Cardiac fibroblast (primary cell): ENCODE data around the gene ATP8A2.

Experiments used
- DNase-seq, 2 donors: peaks; one replicate each; pipeline versions ENCODE4 v3.0.0 to v3.0.0-alpha.2; 2010; ENCODE audit warnings: low read depth in 2 of 2
- H3K4me3 ChIP-seq, 2 donors: replicated peaks in 1 of 2; 1 replicate in 1 of 2; 2 replicates in 1 of 2; pipeline ENCODE4 v1.5.1; 2011; ENCODE audit warnings: low read depth in 2 of 2, low read length in 2 of 2, mild to moderate bottlenecking in 2 of 2, moderate library complexity in 1 of 2
- CTCF ChIP-seq: IDR thresholded peaks from one replicate; pipeline ENCODE4 v1.5.1; 2011; ENCODE audit warnings: low read depth, mild to moderate bottlenecking, low read length, inconsistent platforms

The ATP8A2 gene

DNA sequence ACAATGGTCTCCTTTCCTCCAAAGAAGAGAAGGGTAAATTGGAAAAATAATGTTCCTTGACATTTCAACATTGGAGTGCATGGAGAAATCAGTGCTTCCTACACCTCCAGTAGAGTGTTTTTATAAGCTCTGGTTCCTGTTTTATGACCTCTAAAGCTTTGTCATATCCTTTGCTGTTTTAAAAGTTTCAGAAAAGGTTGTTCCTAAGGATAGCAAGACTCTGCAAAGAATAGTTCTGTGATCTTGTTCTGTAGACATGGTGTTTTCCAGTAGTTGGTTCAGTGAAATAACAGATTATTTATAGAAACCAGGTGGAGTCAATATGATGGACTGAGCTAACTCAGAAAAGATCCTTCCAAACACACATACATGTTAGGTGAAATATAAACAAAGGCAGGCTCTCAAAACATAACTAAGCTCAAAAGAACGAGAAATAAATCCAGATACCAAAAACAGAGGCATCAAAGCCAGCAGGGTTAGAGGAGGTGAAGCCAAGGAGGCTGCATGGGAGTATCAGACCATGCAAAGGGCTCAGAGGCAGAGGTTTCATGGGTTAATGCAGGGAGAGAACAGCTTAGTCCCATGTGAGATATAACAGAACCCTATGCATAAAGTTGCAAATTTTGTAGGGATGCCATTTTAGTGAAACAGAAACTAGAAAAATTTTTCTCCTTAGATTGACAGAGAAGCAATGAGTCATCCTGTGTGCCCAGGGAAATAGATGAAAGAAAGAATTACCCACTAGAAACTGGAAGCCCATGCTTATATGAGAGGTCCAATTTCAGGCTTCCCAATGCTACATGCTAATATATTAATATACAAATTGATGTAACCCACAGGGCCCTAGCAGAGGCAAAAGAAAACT lies 635.7 kb downstream of the ATP8A2 start:
- TF ChIP-seq CTCF = no peak
- H3K4me3 ChIP-seq = no peak overlapping the region
- DNase-seq = no peak

- DNase-seq = no peak
- no peak for TF ChIP-seq CTCF
- H3K4me3 ChIP-seq = no peak overlapping the region
Measured at GRCh38 chr13:26010487-26011207, 638.9 kb downstream of the ATP8A2 start.

- no peak for DNase-seq
- TF ChIP-seq CTCF = no peak
- H3K4me3 ChIP-seq = no peak overlapping the region
Measured at GRCh38 chr13:26011208-26011573, 639.4 kb downstream of the ATP8A2 start.

DNA sequence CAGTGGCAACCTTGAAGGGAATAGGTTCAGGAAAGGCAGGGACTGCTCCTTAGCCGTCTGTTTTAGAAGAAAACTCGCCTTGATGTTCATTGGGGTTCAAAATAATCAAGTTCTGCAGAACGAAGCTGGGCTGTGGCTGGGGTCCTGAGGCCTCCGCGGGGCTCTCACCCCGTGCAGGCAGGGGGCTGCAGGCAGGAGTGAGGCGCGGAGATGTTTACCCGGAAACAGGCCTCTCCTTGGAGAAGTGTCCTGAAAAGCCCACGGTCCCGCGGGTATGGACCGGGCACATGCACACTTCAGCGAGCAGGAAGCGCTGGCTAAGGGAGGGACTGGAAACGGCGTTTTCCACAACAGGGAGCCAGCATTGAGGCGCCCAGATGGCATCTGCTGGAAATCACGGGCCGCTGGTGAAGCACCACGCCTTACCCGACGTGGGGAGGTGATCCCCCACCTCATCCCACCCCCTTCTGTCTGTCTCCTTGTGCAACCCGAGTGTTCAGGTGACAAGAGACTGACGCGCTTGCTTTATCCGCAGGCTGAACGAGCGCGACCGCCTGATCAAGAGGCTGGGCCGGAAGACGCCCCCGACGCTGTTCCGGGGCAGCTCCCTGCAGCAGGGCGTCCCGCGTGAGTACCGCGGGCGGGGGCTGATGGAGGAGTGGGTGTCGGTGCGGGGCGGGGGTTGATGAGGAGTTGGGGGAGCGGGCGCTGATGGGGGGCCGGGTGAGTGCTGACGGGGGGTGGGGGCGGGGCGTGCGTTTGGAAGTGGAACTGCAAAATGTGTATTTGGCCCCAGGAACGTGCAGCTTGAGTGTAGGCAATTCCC lies 640.4 kb downstream of the ATP8A2 start:
- DNase-seq = peak in 1 of 2 donors; percentile 15
- peak overlapping the region in 1 of 2 donors; percentile 35 for H3K4me3 ChIP-seq
- TF ChIP-seq CTCF = no peak

DNA sequence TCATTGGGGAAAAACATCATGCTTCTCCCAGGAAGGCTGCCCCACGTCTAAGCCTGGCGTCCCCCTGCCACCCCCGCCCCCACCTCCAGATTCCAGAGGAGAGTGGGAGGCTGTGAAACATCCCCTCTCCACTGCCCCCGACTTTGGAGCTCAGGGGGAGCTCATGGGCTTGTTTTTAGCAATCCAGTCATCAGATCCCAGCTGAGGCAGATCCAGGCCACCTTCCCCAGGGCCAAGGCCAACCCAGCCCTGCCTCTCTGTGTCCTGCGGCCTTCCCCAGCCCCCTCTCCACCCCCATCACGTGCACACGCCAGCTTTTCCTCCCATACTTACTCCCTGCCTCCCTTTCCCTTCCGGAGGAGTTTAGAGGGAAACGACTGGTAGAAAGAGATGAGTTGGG lies 641.2 kb downstream of the ATP8A2 start:
- DNase-seq = no peak
- no peak for TF ChIP-seq CTCF
- no peak overlapping the region for H3K4me3 ChIP-seq

- H3K4me3 ChIP-seq = no peak overlapping the region
- DNase-seq = no peak
- no peak for TF ChIP-seq CTCF
Measured at GRCh38 chr13:26015271-26016125, 643.7 kb downstream of the ATP8A2 start.
